Activated naive CD8-positive, alpha-beta T cell treated with anti-CD3 and anti-CD28 coated beads, Interleukin-2, amount 10 ng/mL, durations not matched to agents 7 days and 5 days (primary cell): ENCODE measurements around the gene ZNF558. TPM values are rescaled to one million over a fixed set of nuclear protein-coding genes. Genes with fewer than 3 reads are reported as not detected.
"Not testable (repeated sequence)": the region's sequence is repeated elsewhere in the genome, so short reads cannot be mapped to it uniquely, and the experiment has no call there.

ENCODE experiments used
- ATAC-seq: fragments of 150-1000 bp; cut with Tn5 transposase; one replicate; pipeline ENCODE4 v1.10.0; 2021; ENCODE audit warnings: low read depth, moderate library complexity
- POLR2A ChIA-PET: fragments of 350-600 bp; sonication (Branson Sonifier 250); formaldehyde crosslinking; loops from one replicate; lab custom pipeline; 2021; ENCODE audit warnings: antibody characterized with exemption; lab: Charles Lee
- DNase-seq: peaks from one replicate; pipeline ENCODE4 v3.0.0; 2021
- H3K27ac Mint-ChIP-seq: one replicate; pipeline ENCODE4 v1.8.0; 2022; ENCODE audit warnings: mild to moderate bottlenecking, mixed read lengths
- H3K27me3 Mint-ChIP-seq: one replicate; pipeline ENCODE4 v1.8.0; 2022; ENCODE audit warnings: mild to moderate bottlenecking, moderate library complexity, mixed read lengths
- H3K36me3 Mint-ChIP-seq: one replicate; pipeline ENCODE4 v1.8.0; 2021; ENCODE audit warnings: mild to moderate bottlenecking, mixed read lengths
- H3K4me1 Mint-ChIP-seq: one replicate; pipeline ENCODE4 v1.8.0; 2021; ENCODE audit warnings: mixed read lengths
- H3K4me3 Mint-ChIP-seq: one replicate; pipeline ENCODE4 v1.8.0; 2022; ENCODE audit warnings: mild to moderate bottlenecking, moderate library complexity, mixed read lengths
- H3K9me3 Mint-ChIP-seq: one replicate; pipeline ENCODE4 v1.8.0; 2021; ENCODE audit warnings: mixed read lengths
- total RNA-seq, 2 experiments: library from RNA; stranded (reverse); gene quantifications; one replicate each; pipeline ENCODE4 v1.2.3, GENCODE V29; 2021

The ZNF558 gene
- total RNA-seq, 2 experiments from 2014 or later: 35.0 to 36.4 TPM

DNA sequence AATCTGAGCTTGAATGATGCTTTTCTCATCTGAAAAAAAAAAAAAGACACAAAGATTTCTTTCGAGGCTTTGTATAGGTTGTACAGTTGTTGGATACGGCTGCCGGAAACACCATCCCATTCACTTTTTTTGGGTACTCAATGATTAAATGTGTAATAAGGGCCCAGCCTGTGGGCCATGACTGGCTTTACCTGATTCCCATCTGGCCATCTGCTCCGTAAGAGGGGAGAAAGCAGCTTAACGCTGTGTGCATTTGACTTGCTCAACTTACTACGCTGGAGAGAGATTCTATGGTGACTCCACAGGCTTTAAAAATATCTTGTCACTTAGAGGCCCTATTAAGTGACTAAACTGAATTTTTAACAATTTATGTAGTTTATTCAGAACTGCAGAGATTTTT is 731 bp downstream of the ZNF558 start:
- H3K36me3 Mint-ChIP-seq: peaks cover 19% of the 10 kb centered on the region
- ATAC-seq (no peak), DNase-seq (no peak)
- H3K27me3 Mint-ChIP-seq: peaks cover 4% of the 10 kb centered on the region
- no peaks in the 10 kb centered on the region for H3K9me3 Mint-ChIP-seq
- H3K27ac Mint-ChIP-seq: peak overlapping the region; percentile 94
- POLR2A ChIA-PET: interaction anchor here (0.7 kb wide), 1 partner anchor 694 kb away, joined by 3 read pairs; no protein-coding TSS in a partner anchor
- H3K4me3 Mint-ChIP-seq: peak overlapping the region; percentile 88
- H3K4me1 Mint-ChIP-seq: peaks cover 24% of the 10 kb centered on the region

DNA sequence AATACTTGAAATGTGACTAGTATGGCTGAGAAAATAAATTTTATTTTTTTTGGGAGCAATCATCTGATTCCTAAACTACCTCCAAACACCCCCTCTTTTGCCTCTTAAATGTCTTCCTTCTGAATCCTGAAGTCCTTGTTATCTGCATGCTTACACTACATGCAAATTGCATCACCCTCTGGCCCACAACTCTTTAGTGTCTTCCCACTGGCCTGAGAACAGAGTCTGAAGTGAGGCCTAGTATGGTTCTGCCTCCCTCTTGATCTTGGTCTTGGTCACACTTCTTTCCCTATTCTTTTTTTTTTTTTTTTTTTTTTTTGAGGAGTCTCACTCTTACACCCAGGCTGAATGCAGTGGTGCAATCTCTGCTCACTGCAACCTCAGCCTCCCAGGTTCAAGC is 4.8 kb downstream of the ZNF558 start:
- POLR2A ChIA-PET: no interaction called here
- Mint-ChIP-seq H3K27ac (no peak overlapping the region), H3K36me3 (peaks cover 49% of the 10 kb centered on the region), H3K27me3 (no peaks in the 10 kb centered on the region), H3K9me3 (no peaks in the 10 kb centered on the region), H3K4me3 (no peak overlapping the region), H3K4me1 (peaks cover 24% of the 10 kb centered on the region)
- ATAC-seq (no peak), DNase-seq (no peak)

DNA sequence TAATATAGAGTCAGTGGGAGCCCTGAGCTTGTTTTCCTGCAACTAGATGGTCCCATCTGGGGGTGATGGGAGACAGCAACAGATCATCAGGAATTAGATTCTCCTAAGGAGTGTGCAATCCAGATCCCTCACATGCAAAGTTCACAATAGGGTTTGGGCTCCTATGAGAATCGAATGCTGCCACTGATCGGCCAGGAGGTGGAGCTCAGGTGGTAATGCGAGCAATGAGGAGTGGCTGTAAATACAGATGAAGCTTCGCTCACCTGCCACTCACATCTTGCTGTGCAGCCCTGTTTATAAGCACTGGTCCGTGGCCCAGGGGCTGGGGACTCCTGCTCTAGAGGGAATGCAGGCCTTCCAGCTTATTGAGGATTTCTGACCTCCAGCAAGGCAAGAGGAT is 5.7 kb downstream of the ZNF558 start:
- H3K4me3 Mint-ChIP-seq: no peak overlapping the region
- H3K36me3 Mint-ChIP-seq: peaks cover 56% of the 10 kb centered on the region
- DNase-seq: no peak
- POLR2A ChIA-PET: no interaction called here
- no peaks in the 10 kb centered on the region for H3K27me3 Mint-ChIP-seq
- H3K9me3 Mint-ChIP-seq: no peaks in the 10 kb centered on the region
- H3K4me1 Mint-ChIP-seq: peaks cover 19% of the 10 kb centered on the region
- no peak for ATAC-seq
- no peak overlapping the region for H3K27ac Mint-ChIP-seq

DNA sequence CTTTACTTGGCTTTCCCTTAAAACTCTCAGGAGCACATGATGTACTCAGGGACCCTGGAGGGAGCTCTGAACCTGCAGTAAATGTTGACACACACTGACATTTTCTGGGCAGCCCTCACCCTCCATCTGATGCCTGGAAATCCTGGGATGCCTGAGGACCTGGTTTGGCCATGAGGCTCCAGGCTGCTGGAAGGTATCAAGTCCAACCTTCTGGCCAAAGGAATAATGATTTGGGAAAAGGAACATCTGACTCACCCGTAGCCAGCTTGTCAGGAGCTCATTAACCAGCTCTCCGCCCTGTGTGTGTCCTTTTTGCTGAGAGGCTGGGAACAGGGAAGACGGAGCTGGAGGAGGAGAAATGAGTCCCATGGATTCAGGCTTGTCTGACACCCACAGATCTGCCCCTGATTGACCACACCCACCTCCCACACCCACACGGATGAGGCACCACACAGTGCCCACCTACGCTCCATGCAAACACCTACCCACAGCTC is 10.3 kb downstream of the ZNF558 start:
- ATAC-seq (no peak), DNase-seq (no peak)
- no peak overlapping the region for H3K4me3 Mint-ChIP-seq
- POLR2A ChIA-PET: no interaction called here
- H3K36me3 Mint-ChIP-seq: peaks cover 78% of the 10 kb centered on the region
- H3K27me3 Mint-ChIP-seq: no peaks in the 10 kb centered on the region
- peaks cover 12% of the 10 kb centered on the region for H3K9me3 Mint-ChIP-seq
- peaks cover 8% of the 10 kb centered on the region for H3K4me1 Mint-ChIP-seq
- H3K27ac Mint-ChIP-seq: no peak overlapping the region

DNA sequence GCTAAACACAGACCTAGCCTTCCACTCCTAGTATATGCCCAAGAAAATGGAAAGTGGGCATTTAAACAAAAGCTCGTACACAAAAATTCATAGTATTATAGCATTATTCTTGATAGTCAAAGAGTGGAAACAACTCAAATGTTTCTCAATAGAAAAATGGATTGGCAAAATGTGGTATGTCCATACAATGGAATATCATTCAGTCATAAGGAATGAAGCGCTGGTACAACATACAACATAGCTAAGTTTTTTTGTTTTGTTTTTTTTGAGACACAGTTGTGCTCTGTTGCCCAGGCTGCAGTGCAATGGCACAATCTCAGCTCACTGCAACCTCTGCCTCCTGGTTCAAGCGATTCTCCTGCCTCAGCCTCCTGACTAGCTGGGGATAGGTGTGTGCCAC is 11.9 kb downstream of the ZNF558 start:
- Mint-ChIP-seq H3K9me3 (peaks cover 21% of the 10 kb centered on the region), H3K4me3 (no peak overlapping the region), H3K36me3 (peaks cover 88% of the 10 kb centered on the region), H3K27me3 (no peaks in the 10 kb centered on the region), H3K4me1 (peaks cover 3% of the 10 kb centered on the region), H3K27ac (no peak overlapping the region)
- no peak for ATAC-seq
- POLR2A ChIA-PET: no interaction called here
- DNase-seq: no peak

DNA sequence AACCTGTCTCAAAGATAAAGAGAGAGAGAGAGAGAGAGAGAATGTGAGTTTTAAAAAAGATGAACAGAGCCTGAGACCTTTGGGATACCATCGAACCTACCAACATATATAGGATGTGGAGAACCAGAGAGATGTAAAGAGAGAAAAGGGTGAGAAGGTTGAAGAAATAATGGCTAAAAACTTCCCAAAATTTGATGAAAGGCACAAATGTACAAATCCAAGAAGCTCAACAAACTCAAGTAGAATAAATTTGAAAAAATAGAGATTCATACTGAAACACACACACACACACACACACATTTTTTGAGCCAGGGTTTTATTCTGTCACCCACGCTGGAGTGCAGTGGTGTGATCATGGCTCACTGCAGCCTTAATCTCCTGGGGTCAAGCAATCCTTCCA is 16.3 kb downstream of the ZNF558 start:
- Mint-ChIP-seq H3K4me3 (no peak overlapping the region), H3K36me3 (peaks cover 95% of the 10 kb centered on the region), H3K9me3 (peaks cover 43% of the 10 kb centered on the region), H3K4me1 (no peaks in the 10 kb centered on the region), H3K27ac (no peak overlapping the region), H3K27me3 (no peaks in the 10 kb centered on the region)
- POLR2A ChIA-PET: no interaction called here
- ATAC-seq (no peak), DNase-seq (no peak)

DNA sequence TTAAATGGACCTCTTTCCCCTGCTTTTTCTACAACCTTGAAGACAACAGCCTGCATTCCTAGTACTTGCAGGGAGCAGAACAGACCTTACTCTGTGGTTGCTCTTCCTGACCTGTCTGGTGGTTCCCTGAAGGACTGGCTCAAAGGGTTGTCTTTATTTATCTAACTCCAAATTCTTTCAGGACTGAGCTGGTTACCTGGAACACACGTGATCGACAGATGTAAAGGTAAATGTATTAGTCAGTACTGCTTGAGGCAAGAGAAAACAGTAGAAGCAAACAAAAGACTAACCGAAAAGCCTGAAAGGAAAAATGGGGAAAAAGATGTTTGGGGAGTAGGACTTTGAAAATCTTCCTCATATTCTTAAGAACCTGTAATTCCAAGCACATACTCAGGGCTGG is 17.9 kb downstream of the ZNF558 start:
- Mint-ChIP-seq H3K27me3 (no peaks in the 10 kb centered on the region), H3K9me3 (peaks cover 43% of the 10 kb centered on the region), H3K4me3 (no peak overlapping the region), H3K4me1 (no peaks in the 10 kb centered on the region), H3K36me3 (peaks cover 91% of the 10 kb centered on the region), H3K27ac (no peak overlapping the region)
- no peak for DNase-seq
- POLR2A ChIA-PET: no interaction called here
- ATAC-seq: no peak

DNA sequence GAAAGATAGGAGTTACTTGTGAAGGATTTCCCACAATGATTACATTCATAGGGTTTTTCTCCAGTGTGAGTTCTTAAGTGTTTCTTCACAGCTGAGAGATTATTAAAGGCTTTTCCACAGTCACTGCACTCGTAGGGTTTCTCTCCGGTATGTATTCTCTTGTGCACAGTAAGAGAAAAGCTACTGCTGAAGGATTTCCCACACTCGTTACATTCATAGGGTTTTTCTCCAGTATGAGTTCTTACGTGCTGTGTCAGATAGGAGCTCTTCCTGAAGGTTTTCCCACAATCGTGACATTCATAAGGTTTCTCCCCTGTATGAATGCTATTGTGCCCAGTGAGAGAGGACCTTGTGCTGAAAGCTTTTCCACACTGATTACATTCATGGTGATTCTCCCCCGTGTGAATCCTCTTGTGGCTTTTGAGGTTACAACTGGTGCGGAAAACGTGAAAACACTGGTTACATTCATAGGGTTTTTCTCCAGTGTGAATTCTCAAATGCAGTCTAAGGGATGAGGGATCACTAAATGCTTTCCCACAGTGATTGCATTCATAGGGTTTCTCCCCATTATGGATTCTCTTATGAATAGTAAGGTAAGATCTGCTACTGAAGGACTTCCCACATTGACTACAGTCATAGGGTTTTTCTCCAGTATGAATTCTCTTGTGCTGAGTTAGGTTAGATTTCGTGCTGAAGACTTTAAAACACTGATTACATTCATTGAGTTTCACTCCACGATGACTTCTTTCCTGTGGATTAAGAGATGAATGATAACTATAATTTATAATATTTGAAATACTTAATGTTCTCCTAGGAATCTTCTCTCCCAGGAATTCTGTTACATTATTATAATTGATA is 20.6 kb downstream of the ZNF558 start:
- POLR2A ChIA-PET: no interaction called here
- Mint-ChIP-seq H3K27ac (no peak overlapping the region), H3K4me3 (no peak overlapping the region), H3K9me3 (peaks cover 44% of the 10 kb centered on the region), H3K27me3 (no peaks in the 10 kb centered on the region), H3K36me3 (peaks cover 85% of the 10 kb centered on the region), H3K4me1 (no peaks in the 10 kb centered on the region)
- no peak for ATAC-seq
- no peak for DNase-seq

DNA sequence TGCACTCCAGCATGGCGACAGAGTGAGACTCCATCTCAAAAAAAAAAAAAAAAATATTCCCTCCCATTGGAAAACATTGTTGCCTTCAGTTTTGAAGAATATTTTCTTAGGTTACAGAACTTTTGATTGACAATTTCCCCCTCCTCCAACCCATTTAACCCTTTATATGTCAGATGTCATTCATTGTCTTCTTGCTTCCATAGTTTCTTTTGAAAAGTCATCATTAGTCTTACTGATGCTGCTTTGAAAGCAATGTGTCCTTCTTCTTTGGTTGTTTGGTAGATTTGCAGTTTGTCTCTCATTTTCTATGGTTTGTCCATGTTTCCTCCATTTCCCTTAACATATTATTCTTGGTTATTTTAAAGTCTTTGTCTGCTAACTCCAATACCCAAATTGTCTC is 25.4 kb downstream of the ZNF558 start:
- DNase-seq (no peak), ATAC-seq (no peak)
- Mint-ChIP-seq H3K4me3 (no peak overlapping the region), H3K27ac (no peak overlapping the region), H3K9me3 (peaks cover 39% of the 10 kb centered on the region), H3K4me1 (no peaks in the 10 kb centered on the region), H3K36me3 (peaks cover 60% of the 10 kb centered on the region), H3K27me3 (no peaks in the 10 kb centered on the region)
- POLR2A ChIA-PET: no interaction called here

DNA sequence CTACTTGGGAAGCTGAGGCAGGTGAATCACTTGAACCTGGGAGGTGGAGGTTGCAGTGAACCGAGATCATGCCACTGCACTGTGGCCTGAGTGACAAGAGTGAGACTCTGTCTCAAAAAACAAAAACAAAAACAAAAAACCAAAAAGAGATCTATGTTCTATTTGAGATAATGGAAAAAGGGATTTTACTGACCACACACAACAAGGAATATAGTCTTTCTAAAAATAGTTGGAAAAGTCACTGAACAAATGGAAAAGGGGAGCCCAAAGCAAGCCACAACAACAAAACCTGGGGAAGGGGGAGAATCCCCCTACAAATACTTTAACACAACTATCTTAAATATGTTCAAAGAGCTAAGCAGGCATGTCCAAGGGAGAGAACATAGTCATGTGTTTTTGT is 37.3 kb downstream of the ZNF558 start:
- DNase-seq (no peak), ATAC-seq (no peak)
- no peaks in the 10 kb centered on the region for H3K27me3 Mint-ChIP-seq
- POLR2A ChIA-PET: no interaction called here
- H3K36me3 Mint-ChIP-seq: no peaks in the 10 kb centered on the region
- H3K27ac Mint-ChIP-seq: no peak overlapping the region
- H3K4me1 Mint-ChIP-seq: no peaks in the 10 kb centered on the region
- H3K9me3 Mint-ChIP-seq: peaks cover 14% of the 10 kb centered on the region
- H3K4me3 Mint-ChIP-seq: no peak overlapping the region

DNA sequence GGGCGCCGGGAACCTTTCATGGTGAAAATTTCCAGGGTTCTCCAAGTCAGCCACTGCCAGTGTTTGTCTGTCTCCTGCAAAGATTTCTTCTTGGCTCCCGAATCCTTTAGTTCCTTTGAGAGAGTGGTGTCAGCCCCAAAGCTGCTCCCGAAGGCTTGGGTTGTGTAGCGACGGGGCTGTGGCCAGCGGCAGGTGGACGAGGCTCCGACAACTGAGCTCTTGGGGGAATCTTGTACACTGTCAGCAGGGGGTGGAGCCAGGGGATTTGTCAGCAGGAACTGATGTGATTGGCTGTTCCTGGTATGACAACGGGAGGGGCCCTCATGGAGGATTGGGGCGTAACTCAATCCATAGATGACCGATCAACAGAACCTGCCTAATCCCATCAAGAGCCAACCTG is 58.5 kb downstream of the ZNF558 start:
- DNase-seq, H3K4me1 Mint-ChIP-seq, H3K27me3 Mint-ChIP-seq, H3K9me3 Mint-ChIP-seq, POLR2A ChIA-PET, H3K36me3 Mint-ChIP-seq, H3K27ac Mint-ChIP-seq, ATAC-seq, H3K4me3 Mint-ChIP-seq: not testable (repeated sequence)

DNA sequence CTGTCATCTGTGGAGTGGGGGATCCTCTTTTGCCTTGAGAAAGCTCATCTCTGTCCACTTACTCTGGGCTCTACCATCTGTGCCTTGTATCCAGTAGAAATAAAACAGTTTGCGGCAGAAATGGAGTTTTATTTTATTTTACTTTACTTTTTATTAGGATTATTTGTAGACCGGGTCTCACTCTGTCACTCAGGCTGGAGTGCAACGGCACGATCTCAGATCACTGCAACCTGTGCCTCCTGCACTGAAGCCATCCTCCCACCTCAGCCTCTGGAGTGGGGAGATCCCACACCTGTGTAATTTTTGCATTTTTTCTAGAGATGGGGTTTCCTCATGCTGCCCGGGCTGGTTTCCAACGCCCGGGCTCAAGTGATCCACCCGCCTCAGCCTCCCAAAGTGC is 62.8 kb downstream of the ZNF558 start:
- H3K27ac Mint-ChIP-seq, H3K4me1 Mint-ChIP-seq, POLR2A ChIA-PET, H3K27me3 Mint-ChIP-seq, H3K9me3 Mint-ChIP-seq, ATAC-seq, H3K36me3 Mint-ChIP-seq, H3K4me3 Mint-ChIP-seq, DNase-seq: not testable (repeated sequence)

DNA sequence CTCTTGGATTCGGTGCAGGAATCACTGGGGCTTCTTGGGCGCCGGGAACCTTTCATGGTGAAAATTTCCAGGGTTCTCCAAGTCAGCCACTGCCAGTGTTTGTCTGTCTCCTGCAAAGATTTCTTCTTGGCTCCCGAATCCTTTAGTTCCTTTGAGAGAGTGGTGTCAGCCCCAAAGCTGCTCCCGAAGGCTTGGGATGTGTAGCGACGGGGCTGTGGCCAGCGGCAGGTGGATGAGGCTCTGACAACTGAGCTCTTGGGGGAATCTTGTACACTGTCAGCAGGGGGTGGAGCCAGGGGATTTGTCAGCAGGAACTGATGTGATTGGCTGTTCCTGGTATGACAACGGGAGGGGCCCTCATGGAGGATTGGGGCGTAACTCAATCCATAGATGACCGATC is 64.8 kb downstream of the ZNF558 start:
- H3K36me3 Mint-ChIP-seq, POLR2A ChIA-PET, H3K4me3 Mint-ChIP-seq, ATAC-seq, H3K4me1 Mint-ChIP-seq, H3K27ac Mint-ChIP-seq, H3K27me3 Mint-ChIP-seq, DNase-seq, H3K9me3 Mint-ChIP-seq: not testable (repeated sequence)
